H1 (cell line): Measurements from ENCODE around the gene NAV3. TPM values are rescaled to one million over a fixed set of nuclear protein-coding genes. Genes with fewer than 3 reads are reported as not detected.

Experiments used
- CTCF ChIA-PET: fragments of 300-600 bp; sonication (Branson Sonifier 250); formaldehyde crosslinking; loops from one replicate; lab custom pipeline; 2021; ENCODE audit not compliant: partially characterized antibody; lab: Charles Lee
- POLR2A ChIA-PET: fragments of 300-600 bp; sonication (Branson Sonifier 250); formaldehyde crosslinking; loops from one replicate; lab custom pipeline; 2021; ENCODE audit warnings: inconsistent platforms; ENCODE audit not compliant: partially characterized antibody; lab: Charles Lee
- DNase-seq, 2 experiments: peaks; one replicate each; pipeline versions ENCODE4 v3.0.0 to v3.0.0-alpha.2; 2010 to 2022; ENCODE audit warnings: low spot score in 2 of 2, low read depth in 1 of 2, mixed read lengths in 1 of 2
- FAIRE-seq: peaks from 2 replicates; lab custom pipeline; 2011; peaks lifted over from hg19 to GRCh38; lab: Jason Lieb, UNC
- H2AFZ ChIP-seq: 2 replicates; pipeline ENCODE4 v1.8.1; 2012; ENCODE audit warnings: low read length, inconsistent platforms
- H2AK5ac ChIP-seq: 2 replicates; pipeline ENCODE4 v1.6.1; 2013; ENCODE audit warnings: low read depth, low read length
- H2BK120ac ChIP-seq: replicated peaks from 2 replicates; pipeline ENCODE3; 2013; ENCODE audit warnings: low read depth, low read length, inconsistent platforms
- H2BK12ac ChIP-seq: 2 replicates; pipeline ENCODE4 v1.6.1; 2013; ENCODE audit warnings: low read depth, low read length
- H2BK15ac ChIP-seq: 2 replicates; pipeline ENCODE4 v1.6.1; 2013; ENCODE audit warnings: low read length
- H2BK20ac ChIP-seq: 2 replicates; pipeline ENCODE4 v1.6.1; 2013; ENCODE audit warnings: low read length
- H2BK5ac ChIP-seq: 2 replicates; pipeline ENCODE4 v1.6.1; 2013; ENCODE audit warnings: low read depth, low read length
- H3K14ac ChIP-seq: 2 replicates; pipeline ENCODE4 v1.6.1; 2013; ENCODE audit warnings: inconsistent platforms; ENCODE audit not compliant: insufficient read length
- H3K18ac ChIP-seq: 2 replicates; pipeline ENCODE4 v1.6.1; 2013; ENCODE audit warnings: low read length; ENCODE audit errors: extremely low read depth
- H3K23ac ChIP-seq: 2 replicates; pipeline ENCODE4 v1.6.1; 2013; ENCODE audit warnings: inconsistent platforms; ENCODE audit not compliant: insufficient read length
- H3K23me2 ChIP-seq: 2 replicates; pipeline ENCODE4 v1.6.1; 2013; ENCODE audit warnings: low read depth, low read length
- H3K27ac ChIP-seq: 2 replicates; pipeline ENCODE4 v1.6.1; 2011; ENCODE audit warnings: low read depth, low read length, inconsistent platforms
- H3K27me3 ChIP-seq, 4 experiments: replicated peaks in 1 of 4; 1 replicate in 1 of 4; 2 replicates in 3 of 4; pipeline versions ENCODE4 v1.6.1 to v1.8.1; 2011 to 2013; ENCODE audit warnings: low read length in 3 of 4, mild to moderate bottlenecking in 3 of 4, inconsistent platforms in 2 of 4, mixed read lengths in 2 of 4, moderate library complexity in 1 of 4; ENCODE audit not compliant: control insufficient read depth in 3 of 4, insufficient read depth in 3 of 4; ENCODE audit errors: extremely low read depth in 1 of 4
- H3K36me3 ChIP-seq, 4 experiments: 2 replicates each; pipeline versions ENCODE4 v1.6.1 to v1.8.1; 2011 to 2013; ENCODE audit warnings: mild to moderate bottlenecking in 4 of 4, low read length in 3 of 4, moderate library complexity in 2 of 4, control low read depth in 1 of 4, inconsistent platforms in 1 of 4; ENCODE audit not compliant: insufficient read depth in 4 of 4, control insufficient read depth in 2 of 4
- H3K4ac ChIP-seq: replicated peaks from 2 replicates; pipeline ENCODE3; 2013; ENCODE audit warnings: low read length, low read depth, mixed read lengths, inconsistent platforms; ENCODE audit not compliant: insufficient read length
- H3K4me1 ChIP-seq, 4 experiments: replicated peaks in 1 of 4; 1 replicate in 1 of 4; 2 replicates in 3 of 4; pipeline versions ENCODE4 v1.6.1 to v1.8.1; 2011 to 2013; ENCODE audit warnings: low read length in 3 of 4, inconsistent platforms in 2 of 4, mixed read lengths in 1 of 4; ENCODE audit not compliant: insufficient read depth in 4 of 4, control insufficient read depth in 3 of 4
- H3K4me2 ChIP-seq, 2 experiments: 2 replicates each; pipeline versions ENCODE4 v1.6.1 to v1.8.1; 2011 to 2013; ENCODE audit warnings: low read depth in 2 of 2, low read length in 2 of 2, control low read depth in 1 of 2, inconsistent platforms in 1 of 2, mild to moderate bottlenecking in 1 of 2; ENCODE audit not compliant: insufficient read depth in 1 of 2
- H3K4me3 ChIP-seq, 4 experiments: fragments of 200-600, 300-600 bp in 1 of 4; sonication (generic), shearing (Covaris generic), sonication (Bioruptor Twin) in 1 of 4; 2 replicates each; pipeline versions ENCODE4 v1.5.1 to v1.8.1; 2011 to 2016; ENCODE audit warnings: low read length in 4 of 4, low read depth in 3 of 4, control low read depth in 2 of 4, inconsistent platforms in 2 of 4, mild to moderate bottlenecking in 2 of 4, mixed read lengths in 1 of 4, moderate library complexity in 1 of 4; ENCODE audit not compliant: insufficient read depth in 2 of 4; ENCODE audit errors: extremely low read depth in 1 of 4
- H3K56ac ChIP-seq: replicated peaks from 2 replicates; pipeline ENCODE3; 2013; ENCODE audit warnings: low read depth, mild to moderate bottlenecking, mixed read lengths, low read length, inconsistent platforms; ENCODE audit not compliant: insufficient read length
- H3K79me1 ChIP-seq: 2 replicates; pipeline ENCODE4 v1.6.1; 2013; ENCODE audit warnings: low read depth, low read length, control low read depth
- H3K79me2 ChIP-seq, 2 experiments: 2 replicates each; pipeline versions ENCODE4 v1.6.1 to v1.8.1; 2012 to 2013; ENCODE audit warnings: low read length in 2 of 2, mild to moderate bottlenecking in 2 of 2, inconsistent platforms in 1 of 2; ENCODE audit not compliant: insufficient read depth in 2 of 2, control insufficient read depth in 1 of 2
- H3K9ac ChIP-seq, 4 experiments: replicated peaks in 1 of 4; 1 replicate in 1 of 4; 2 replicates in 3 of 4; pipeline versions ENCODE4 v1.6.1 to v1.8.1; 2011 to 2013; ENCODE audit warnings: low read depth in 3 of 4, low read length in 3 of 4, control low read depth in 2 of 4, mild to moderate bottlenecking in 2 of 4, moderate library complexity in 2 of 4, inconsistent platforms in 1 of 4; ENCODE audit errors: extremely low read depth in 1 of 4
- H3K9me3 ChIP-seq, 2 experiments: 2 replicates each; pipeline versions ENCODE4 v1.6.1 to v1.8.1; 2012 to 2013; ENCODE audit warnings: mild to moderate bottlenecking in 2 of 2, moderate library complexity in 2 of 2, control low read depth in 1 of 2, inconsistent platforms in 1 of 2, low read depth in 1 of 2, low read length in 1 of 2, mixed read lengths in 1 of 2; ENCODE audit not compliant: insufficient read depth in 2 of 2
- H4K20me1 ChIP-seq, 2 experiments: replicated peaks in 1 of 2; 2 replicates each; pipeline versions ENCODE3 to v1.8.1; 2011 to 2013; ENCODE audit warnings: inconsistent platforms in 2 of 2, low read length in 2 of 2, mild to moderate bottlenecking in 1 of 2; ENCODE audit not compliant: insufficient read depth in 2 of 2, control insufficient read depth in 1 of 2
- H4K5ac ChIP-seq: 2 replicates; pipeline ENCODE4 v1.6.1; 2013; ENCODE audit warnings: low read length, low read depth, mixed read lengths, inconsistent platforms; ENCODE audit not compliant: insufficient read length
- H4K8ac ChIP-seq: 2 replicates; pipeline ENCODE4 v1.8.0; 2013; ENCODE audit warnings: mild to moderate bottlenecking, moderate library complexity, low read length, inconsistent platforms; ENCODE audit not compliant: insufficient read depth; ENCODE audit errors: extremely low read depth
- H4K91ac ChIP-seq: replicated peaks from 2 replicates; pipeline ENCODE3; 2013; ENCODE audit warnings: low read length, mixed read lengths, inconsistent platforms; ENCODE audit not compliant: insufficient read length
- BACH1 ChIP-seq: IDR thresholded peaks from 2 replicates; pipeline ENCODE4 v1.6.1; 2012; ENCODE audit warnings: low read length, improper control_type of control experiment
- CBX8 ChIP-seq: fragments of 300-800, 300-1000 bp; sonication (generic); IDR thresholded peaks from 2 replicates; pipeline ENCODE4 v1.7.1; 2016; ENCODE audit warnings: low read depth, low read length, borderline replicate concordance
- CREB1 ChIP-seq: IDR thresholded peaks from 2 replicates; pipeline ENCODE4 v1.6.1; 2012; ENCODE audit warnings: inconsistent platforms
- EP300 ChIP-seq, 2 experiments: IDR thresholded peaks; 1 replicate in 1 of 2; 2 replicates in 1 of 2; pipeline ENCODE4 v1.6.1; 2011 to 2012; ENCODE audit warnings: low read depth in 2 of 2, low read length in 2 of 2, mild to moderate bottlenecking in 2 of 2, borderline replicate concordance in 1 of 2, inconsistent platforms in 1 of 2, moderate library complexity in 1 of 2
- FOSL1 ChIP-seq: IDR thresholded peaks from 2 replicates; pipeline ENCODE4 v1.6.1; 2011; ENCODE audit warnings: mild to moderate bottlenecking, low read depth, low read length, moderate library complexity; ENCODE audit not compliant: insufficient read depth
- KDM5A ChIP-seq: fragments of 200-600 bp; IDR thresholded peaks from 2 replicates; pipeline ENCODE4 v1.7.1; 2012; ENCODE audit warnings: mild to moderate bottlenecking, low read length, inconsistent platforms, mixed read lengths
- MAX ChIP-seq: IDR thresholded peaks from 2 replicates; pipeline ENCODE4 v1.6.1; 2012; ENCODE audit warnings: inconsistent platforms
- NRF1 ChIP-seq: IDR thresholded peaks from 2 replicates; pipeline ENCODE4 v1.6.1; 2011; ENCODE audit warnings: mild to moderate bottlenecking, low read depth, low read length, improper control_type of control experiment
- SIN3A ChIP-seq, 2 experiments: IDR thresholded peaks in 1 of 2; conservative IDR thresholded peaks in 1 of 2; 2 replicates each; pipeline ENCODE4 v1.6.1; 2011 to 2012; ENCODE audit warnings: low read length in 2 of 2, improper control_type of control experiment in 1 of 2, low read depth in 1 of 2, mild to moderate bottlenecking in 1 of 2
- SIX5 ChIP-seq: IDR thresholded peaks from 2 replicates; pipeline ENCODE4 v1.6.1; 2011; ENCODE audit warnings: mild to moderate bottlenecking, low read depth, low read length
- SP4 ChIP-seq: IDR thresholded peaks from 2 replicates; pipeline ENCODE4 v1.6.1; 2012; ENCODE audit warnings: low read length, inconsistent platforms
- SRF ChIP-seq: IDR thresholded peaks from 2 replicates; pipeline ENCODE4 v1.6.1; 2011; ENCODE audit warnings: mild to moderate bottlenecking, low read depth, low read length, moderate library complexity
- TCF12 ChIP-seq: IDR thresholded peaks from 2 replicates; pipeline ENCODE4 v1.6.1; 2011; ENCODE audit warnings: low read depth, mild to moderate bottlenecking, low read length
- TEAD4 ChIP-seq: IDR thresholded peaks from 2 replicates; pipeline ENCODE4 v1.6.1; 2012; ENCODE audit warnings: low read depth, low read length, inconsistent platforms, mixed read lengths
- WGBS, 2 experiments: shearing (Covaris generic) in 1 of 2; methylation state at CpG; one replicate each; pipeline versions ENCODE4 v1.1.6 to v1.1.7; 2013 to 2015; ENCODE audit warnings: low lambda C conversion rate in 2 of 2, mixed read lengths in 2 of 2, inconsistent platforms in 1 of 2, low coverage in 1 of 2, missing lambda C conversion rate in 1 of 2; ENCODE audit not compliant: insufficient replicate concordance in 2 of 2, insufficient coverage in 1 of 2, insufficient read length in 1 of 2; ENCODE audit errors: extremely low coverage in 1 of 2, missing lambda C conversion rate in 1 of 2; 5-methylcytosine and 5-hydroxymethylcytosine counted together
- polyA plus RNA-seq, 7 experiments: library from polyadenylated mRNA; depleted of rRNA in 3 of 7; stranded (reverse) in 5 of 7; unstranded in 2 of 7; fragments of >200 nt in 5 of 7; fragments of 200-250 nt in 2 of 7; gene quantifications; 1 replicate in 5 of 7; 2 replicates in 1 of 7; 4 replicates in 1 of 7; pipeline versions ENCODE4 v1.2.1 to v1.2.3, GENCODE V29; 2011 to 2013; ENCODE audit warnings: missing spikeins in 2 of 7, mixed read lengths in 2 of 7
- total RNA-seq: library from RNA; stranded (reverse); fragmentation: NEBNext Ultra II Directional; extraction: Animal tissue kit (Norgen Biotek cat#: 25700); gene quantifications from 2 replicates; pipeline ENCODE4 v1.2.1, GENCODE V29; 2021

The NAV3 gene
- total and polyA plus RNA-seq, 2 of the 8 experiments (the other 6 are each of a cell fraction or from before 2014, with no cell fraction given): 0.47 to 5.0 TPM

- Histone ChIP-seq H2AK5ac (no peak overlapping the region), H3K4ac (no peak overlapping the region), H2BK120ac (no peak overlapping the region), H3K79me2 (no peaks in the 10 kb centered on the region), H2BK12ac (no peak overlapping the region), H4K91ac (no peak overlapping the region), H3K23me2 (no peaks in the 10 kb centered on the region), H4K20me1 (no peaks in the 10 kb centered on the region), H3K79me1 (no peaks in the 10 kb centered on the region), H3K56ac (no peak overlapping the region), H4K5ac (no peak overlapping the region), H3K36me3 (no peaks in the 10 kb centered on the region), H3K14ac (no peak overlapping the region), H4K8ac (no peak overlapping the region), H3K18ac (no peak overlapping the region), H2BK20ac (no peak overlapping the region), H3K4me3 (no peak overlapping the region), H3K27me3 (no peaks in the 10 kb centered on the region; a peak in 1 of 7 replicates), H3K4me1 (no peaks in the 10 kb centered on the region), H3K9me3 (no peaks in the 10 kb centered on the region), H2BK5ac (no peak overlapping the region), H3K4me2 (no peak overlapping the region), H3K23ac (no peak overlapping the region), H3K27ac (no peak overlapping the region), H3K9ac (no peak overlapping the region), H2AFZ (no peak overlapping the region), H2BK15ac (no peak overlapping the region)
- no peak for TF ChIP-seq NRF1
- TF ChIP-seq FOSL1: no peak
- no peak for TF ChIP-seq EP300 (IDR thresholded peaks at IDR 0.05; ENCODE audit: borderline replicate concordance in 1 of 2, low read depth in 2 of 2, low read length in 2 of 2)
- TF ChIP-seq TCF12: no peak
- TF ChIP-seq SP4: no peak
- TF ChIP-seq SRF: no peak
- no peak for TF ChIP-seq CBX8
- no peak for TF ChIP-seq TEAD4
- TF ChIP-seq CREB1: no peak
- no peak for TF ChIP-seq SIX5
- TF ChIP-seq KDM5A: no peak
- no peak for TF ChIP-seq SIN3A (conservative IDR thresholded peaks at IDR 0.05 in 1 of 2, IDR thresholded peaks at IDR 0.05 in 1 of 2; ENCODE audit: low read depth in 1 of 2, low read length in 2 of 2)
- TF ChIP-seq BACH1: no peak
- TF ChIP-seq MAX: no peak
- ChIA-PET POLR2A (no interaction called here), CTCF (interaction anchor here (0.8 to 0.9 kb wide), 2 partner anchors 20 to 103 kb away, joined by 3 read pairs; no protein-coding TSS in a partner anchor)
- 86% methylated on average over 4 of the region's 4 CpGs; no CpG with 5 or more reads in 1 of the 2 experiments for WGBS, 2 experiments
- FAIRE-seq (no peak), DNase-seq (no peak)
Observed at GRCh38 chr12:78018171-78018910, 187.6 kb downstream of the NAV3 start.
